Activated CD4-positive, CD25-positive, alpha-beta regulatory T cell treated with anti-CD3 and anti-CD28 coated beads, Interleukin-2, amount 50 U/mL, for 16 hours (primary cell): ENCODE measurements around the gene MYO1B.

Experiments used
- DNase-seq: peaks from one replicate; pipeline ENCODE4 v3.0.0-alpha.2; 2020; ENCODE audit warnings: low read depth, low spot score

The MYO1B gene

GRCh38 chr2:191245046-191245868 is at the start of gene MYO1B:
MYO1B (plus strand) TSS chr2:191245404; CDS start chr2:191276896, 31,492 bp downstream.
- no peak for DNase-seq

GRCh38 chr2:191197096-191197495 is 48.1 kb upstream of the MYO1B start:
- DNase-seq = no peak

DNA sequence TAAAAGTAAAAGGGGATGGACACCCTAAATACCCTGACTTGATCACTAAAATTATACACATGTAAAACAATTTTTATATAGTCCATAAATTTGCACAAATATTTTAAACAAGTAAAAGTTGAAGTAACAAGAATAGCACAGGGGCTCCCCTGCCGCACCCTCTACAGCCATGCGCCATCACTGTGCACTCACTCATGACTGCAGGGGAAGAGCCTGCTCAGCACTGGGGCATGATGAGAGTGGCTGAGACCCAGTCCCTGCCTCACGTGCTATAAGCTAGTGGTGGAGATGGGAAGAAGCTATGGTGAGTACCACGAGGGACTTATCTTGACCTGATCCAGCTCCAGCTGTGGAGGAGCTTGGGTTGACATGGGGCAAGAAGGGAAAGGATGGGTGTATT is 46.9 kb upstream of the MYO1B start:
- DNase-seq = no peak

DNA sequence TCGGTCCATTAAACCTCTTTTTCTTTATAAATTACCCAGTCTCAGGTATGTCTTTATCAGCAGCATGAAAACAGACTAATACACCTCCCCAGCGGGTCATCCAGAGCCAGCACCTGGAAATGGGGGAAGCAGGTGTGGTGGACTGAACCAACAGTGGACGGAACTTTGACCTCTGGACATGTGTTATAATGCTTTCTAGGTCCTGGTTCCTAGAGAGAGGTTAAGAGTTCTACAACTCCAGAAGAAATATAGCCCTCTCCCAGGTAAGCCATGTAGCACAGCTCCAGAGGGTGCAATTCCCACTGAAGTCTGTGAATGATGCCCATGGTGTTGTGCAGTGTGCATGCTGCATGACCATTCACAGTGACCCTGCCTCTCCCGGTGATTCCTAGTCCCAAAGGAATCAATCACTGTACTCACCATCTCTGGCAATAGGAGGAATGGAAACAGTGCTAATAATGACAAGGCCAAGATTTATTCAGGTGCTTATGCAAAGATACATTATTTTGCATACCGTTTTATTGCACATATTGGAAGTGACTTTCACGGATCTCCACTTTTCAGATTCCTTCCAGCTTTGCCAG is 45.2 kb upstream of the MYO1B start:
- no peak for DNase-seq

- DNase-seq = no peak
These were observed 44.3 kb upstream of the MYO1B start for GRCh38 chr2:191200910-191201309.

GRCh38 chr2:191202209-191202721 is 42.9 kb upstream of the MYO1B start:
- DNase-seq = no peak

DNA sequence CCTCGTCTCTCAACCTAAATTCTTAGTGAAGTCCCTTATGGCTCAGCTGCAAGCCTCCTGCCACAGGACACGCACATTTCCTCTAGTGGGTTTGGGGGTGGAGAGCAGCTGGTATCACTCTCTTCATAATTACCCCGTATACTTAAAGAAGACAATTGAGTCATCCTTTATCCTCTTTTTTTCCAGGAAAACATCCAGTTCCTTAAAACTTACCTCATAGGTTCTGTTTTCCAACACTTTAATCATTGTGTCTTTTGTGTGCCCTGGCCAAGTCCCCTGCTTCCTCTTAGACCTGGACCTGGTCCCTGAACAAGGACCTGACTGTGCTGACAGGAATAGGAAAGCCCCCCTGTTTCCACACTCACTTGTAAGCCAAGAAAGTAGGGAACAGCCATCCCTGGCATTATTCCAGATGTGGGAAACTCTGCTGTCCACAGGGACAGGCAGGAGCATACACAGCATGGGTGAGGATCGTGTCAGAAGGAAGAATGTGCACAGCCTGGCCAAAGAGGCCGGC is 42.3 kb upstream of the MYO1B start:
- DNase-seq = no peak

DNA sequence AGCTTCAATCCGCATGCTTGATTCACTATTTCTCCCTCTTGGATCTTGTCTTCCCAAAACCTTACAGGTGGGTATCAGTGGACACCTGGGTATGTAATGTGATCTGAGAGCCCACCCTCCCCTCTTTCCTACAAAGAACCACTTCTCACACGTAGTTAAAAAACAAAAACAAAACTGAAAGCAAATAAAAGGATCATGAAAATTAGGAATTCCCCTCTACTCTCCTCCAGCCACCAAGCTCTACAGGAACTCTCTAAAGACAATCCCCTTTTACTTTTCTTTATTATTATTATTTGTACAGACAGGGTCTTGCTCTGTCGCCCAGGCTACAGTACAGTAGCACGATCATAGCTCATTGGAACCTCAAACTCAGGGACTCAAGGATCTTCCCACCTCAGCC is 40.8 kb upstream of the MYO1B start:
- no peak for DNase-seq

DNA sequence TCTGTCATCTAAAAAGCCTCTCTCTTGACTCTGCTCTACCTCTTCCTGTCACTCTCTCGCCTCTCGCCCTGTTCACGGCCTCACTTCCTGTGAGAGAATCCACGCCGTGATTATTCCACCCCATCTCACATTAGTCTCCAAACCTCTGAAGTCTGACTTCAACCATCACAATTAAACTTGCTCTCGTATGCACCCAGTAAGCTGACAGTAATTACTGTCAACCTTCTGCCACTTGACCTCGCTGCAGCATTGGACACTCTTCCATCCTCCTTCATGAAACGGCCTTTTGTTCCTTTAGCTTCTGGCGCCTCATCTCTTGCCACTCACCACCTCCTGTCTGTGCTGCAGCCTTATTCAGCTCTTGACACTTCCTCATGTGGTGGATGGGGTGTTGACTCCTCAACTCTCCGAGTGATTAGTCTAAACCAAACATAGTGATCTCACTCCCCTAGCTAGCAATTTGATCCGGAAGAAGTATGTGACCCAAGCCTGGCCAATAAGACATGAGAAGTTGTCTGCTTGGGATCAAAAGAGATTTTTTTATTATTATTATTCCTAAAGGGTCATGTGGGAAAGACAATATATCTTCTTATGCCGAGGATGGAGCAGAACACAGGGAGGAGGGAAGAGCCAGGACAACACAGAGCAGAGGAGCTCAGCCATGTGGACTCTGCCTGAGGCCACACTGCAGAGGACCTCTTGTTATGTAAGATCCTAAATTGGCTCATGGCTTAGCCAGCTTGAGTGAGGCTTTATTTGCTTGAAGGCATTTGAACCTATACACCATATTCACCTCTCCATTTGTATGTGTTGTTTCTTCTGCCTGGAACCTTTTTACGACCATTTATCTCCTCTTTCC is 38.4 kb upstream of the MYO1B start:
- DNase-seq = no peak

- no peak for DNase-seq
These were observed 35.9 kb upstream of the MYO1B start for GRCh38 chr2:191209340-191209739.

GRCh38 chr2:191212119-191212518 is 33.1 kb upstream of the MYO1B start:
- no peak for DNase-seq

DNA sequence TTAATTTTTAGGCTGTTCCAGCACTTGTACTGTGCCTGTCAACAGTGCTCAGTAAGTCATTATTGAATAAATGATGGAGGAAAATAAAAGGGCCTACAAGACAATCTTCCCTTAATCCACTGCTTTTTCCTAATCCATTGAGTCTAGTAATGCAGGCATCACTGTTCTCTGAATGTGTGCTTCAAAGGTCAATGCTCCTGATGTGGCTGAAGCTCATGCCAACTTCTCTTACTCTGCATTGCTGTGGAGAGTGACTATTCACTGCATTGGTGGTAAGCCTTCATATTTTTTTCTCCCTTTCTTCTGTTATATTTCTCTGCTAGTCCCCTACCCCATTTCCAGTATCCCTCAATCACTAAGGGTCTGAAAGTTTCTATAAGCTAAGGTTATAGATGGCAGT is 31.9 kb upstream of the MYO1B start:
- no peak for DNase-seq

DNA sequence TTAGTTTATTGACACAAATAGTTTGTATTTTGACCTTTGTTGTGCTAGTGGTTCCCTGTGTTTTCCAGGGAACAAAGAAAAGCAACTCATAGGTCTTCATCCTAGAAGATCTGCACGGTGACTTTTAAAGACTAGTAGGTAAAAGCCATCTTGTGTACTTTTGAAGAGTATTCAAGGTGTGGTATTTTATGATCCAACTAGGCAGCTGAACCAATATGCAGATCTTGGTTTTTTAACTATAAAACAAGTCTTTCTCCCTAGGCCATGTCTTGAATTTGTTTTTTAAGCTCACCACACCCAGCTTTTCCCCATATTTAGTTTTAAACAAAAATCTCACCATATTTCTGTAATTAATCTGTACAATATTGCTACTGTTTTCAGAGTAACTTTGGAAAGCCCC is 30.0 kb upstream of the MYO1B start:
- DNase-seq = no peak

GRCh38 chr2:191215666-191216065 is 29.5 kb upstream of the MYO1B start:
- DNase-seq = no peak

DNA sequence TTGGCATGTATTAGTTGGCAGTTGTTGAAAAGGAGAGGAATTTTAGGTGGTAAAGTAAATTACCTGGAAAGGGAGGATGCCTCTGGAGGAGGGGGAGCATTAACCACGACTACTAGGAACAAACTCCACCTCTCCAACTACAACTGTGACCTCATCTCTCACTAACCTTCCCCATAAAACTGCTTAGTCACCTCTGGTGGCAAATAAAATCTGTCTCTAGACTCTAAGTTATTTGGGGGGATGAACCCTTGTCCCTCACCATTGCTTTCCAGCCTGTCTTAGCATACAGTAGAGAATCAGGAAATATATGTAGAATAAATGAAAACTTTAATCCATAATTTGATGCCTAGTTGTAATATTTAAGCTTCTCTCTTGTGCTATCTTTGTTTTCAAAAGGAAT is 27.6 kb upstream of the MYO1B start:
- DNase-seq = no peak

GRCh38 chr2:191218292-191218898 is 26.8 kb upstream of the MYO1B start:
- DNase-seq = no peak

DNA sequence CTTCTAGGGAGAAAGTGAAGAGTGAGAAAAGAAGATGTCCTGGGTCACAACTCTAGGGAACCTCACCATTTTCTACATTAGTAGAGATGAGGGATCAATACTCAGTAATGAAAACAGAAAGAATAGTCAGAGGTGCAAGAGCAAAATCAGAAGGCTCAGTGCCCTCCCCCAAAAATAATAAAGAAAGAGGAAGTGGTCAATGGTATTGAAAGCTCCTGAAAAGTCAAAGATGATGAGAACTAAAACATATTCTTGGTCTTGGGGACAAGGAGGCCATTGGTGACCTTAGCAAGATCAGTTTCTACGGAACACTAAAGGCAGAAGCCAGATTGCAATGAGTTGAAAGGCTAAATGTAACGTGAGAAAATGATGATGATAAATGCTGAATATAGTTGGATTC is 24.5 kb upstream of the MYO1B start:
- DNase-seq = no peak

- DNase-seq = no peak
These were observed 23.5 kb upstream of the MYO1B start for GRCh38 chr2:191221666-191222065.

DNA sequence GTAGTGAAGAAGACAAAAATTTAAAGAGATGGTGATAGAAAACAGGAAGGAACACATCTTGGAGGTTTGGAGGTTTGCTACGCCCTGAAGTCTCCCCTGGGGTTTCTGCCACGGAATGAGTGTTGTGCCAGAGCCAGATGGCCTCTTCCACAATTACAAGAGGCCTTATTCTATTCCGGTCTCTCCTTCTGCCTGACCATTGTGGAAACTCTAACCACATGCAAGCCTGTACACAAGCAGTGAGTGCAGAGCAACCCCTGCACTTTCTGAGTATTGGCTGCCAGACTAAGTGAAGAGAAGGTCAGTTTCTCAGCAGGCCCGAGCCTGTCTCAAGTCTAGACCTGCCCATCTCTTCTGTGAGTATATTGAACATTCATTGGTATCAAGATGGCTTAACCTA is 22.7 kb upstream of the MYO1B start:
- DNase-seq = no peak

DNA sequence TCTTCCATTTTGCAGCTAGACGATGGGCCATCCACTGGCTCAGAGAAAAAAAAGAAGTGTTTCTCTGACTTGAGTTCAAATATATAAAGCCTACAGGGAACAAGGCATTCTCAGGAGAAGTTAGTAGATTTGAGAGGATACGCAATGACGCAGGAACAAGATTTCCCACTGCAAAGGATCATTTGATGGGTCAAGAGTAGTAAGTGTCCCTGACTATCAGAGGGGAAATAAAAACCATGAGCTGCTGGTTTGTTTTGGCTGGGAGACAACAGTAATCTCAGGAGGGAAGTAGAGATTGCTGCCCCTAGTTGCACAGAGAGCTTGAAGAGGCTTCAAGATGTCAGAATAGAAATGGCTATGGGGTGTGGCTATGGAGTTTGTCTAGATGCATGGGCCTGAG is 22.3 kb upstream of the MYO1B start:
- no peak for DNase-seq

DNA sequence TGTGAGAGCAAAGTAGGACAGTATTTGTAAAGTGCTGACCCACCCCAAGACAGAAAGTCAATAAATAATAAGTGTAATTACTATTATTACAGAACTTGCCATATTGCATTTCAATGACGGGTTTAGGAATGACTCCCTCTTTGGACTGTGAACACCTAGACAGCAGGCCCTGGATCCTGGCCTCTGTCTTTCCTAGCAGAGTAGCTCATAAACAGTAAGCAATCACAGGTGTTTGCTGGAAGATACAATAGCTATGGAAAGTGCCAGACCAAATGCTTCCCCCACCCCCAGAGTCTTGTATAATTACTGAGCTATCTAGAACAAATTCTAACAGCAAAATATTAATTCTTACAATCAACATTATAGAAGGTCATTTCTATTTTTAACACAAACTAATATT is 20.1 kb upstream of the MYO1B start:
- no peak for DNase-seq

- DNase-seq = no peak
These were observed 19.5 kb upstream of the MYO1B start for GRCh38 chr2:191225690-191226089.
